PC-3 (cell line): ENCODE data around the gene VTN. TPM values are rescaled to one million over a fixed set of nuclear protein-coding genes. Genes with fewer than 3 reads are reported as not detected.

ENCODE experiments used
- ATAC-seq: fragments of 200-7000 bp; cut with Tn5 transposase; 2 replicates; pipeline ENCODE4 v1.9.1; 2020; ENCODE audit warnings: mild to moderate bottlenecking, moderate library complexity
- BruUV-seq: library from RNA; stranded (reverse); fragments of 400-500 nt; replicated peaks from 2 replicates; lab custom pipeline; 2021; lab: Mats Ljungman, UMichigan
- CTCF ChIA-PET: fragments of 300-600 bp; sonication (Branson Sonifier 250); formaldehyde crosslinking; loops from one replicate; lab custom pipeline; 2022; ENCODE audit warnings: antibody characterized with exemption; lab: Charles Lee
- POLR2A ChIA-PET: fragments of 300-600 bp; sonication (Branson Sonifier 250); formaldehyde crosslinking; loops from one replicate; lab custom pipeline; 2022; ENCODE audit warnings: antibody characterized with exemption; ENCODE audit not compliant: unreplicated experiment; lab: Charles Lee
- DNase-seq: peaks from one replicate; pipeline ENCODE4 v3.0.0-alpha.2; 2015
- H2AFZ ChIP-seq: fragments of 300-600 bp; sonication (generic); 2 replicates; pipeline ENCODE4 v1.6.0; 2016; ENCODE audit warnings: antibody characterized with exemption, low read length
- H3F3A ChIP-seq: fragments of 300-600 bp; sonication (generic); one replicate; pipeline ENCODE4 v1.6.0; 2017; ENCODE audit warnings: antibody characterized with exemption, low read length, control low read depth, mild to moderate bottlenecking; ENCODE audit not compliant: unreplicated experiment
- H3K27ac ChIP-seq: fragments of 300-600 bp; sonication (generic); 2 replicates; pipeline ENCODE4 v1.5.1; 2016; ENCODE audit warnings: mild to moderate bottlenecking, low read length
- H3K27me3 ChIP-seq: fragments of 300-600 bp; sonication (generic); 2 replicates; pipeline ENCODE4 v1.6.1; 2016; ENCODE audit warnings: low read length, mixed read lengths
- H3K36me3 ChIP-seq: fragments of 300-600 bp; sonication (generic); 2 replicates; pipeline ENCODE4 v1.6.1; 2016; ENCODE audit warnings: low read depth, mixed run types, low read length, mixed read lengths
- H3K4me1 ChIP-seq: fragments of 300-600 bp; sonication (generic); 2 replicates; pipeline ENCODE4 v1.5.1; 2016; ENCODE audit warnings: low read length; ENCODE audit not compliant: insufficient read depth
- H3K4me2 ChIP-seq: fragments of 300-600 bp; sonication (generic); 2 replicates; pipeline ENCODE4 v1.6.0; 2016; ENCODE audit warnings: low read length
- H3K4me3 ChIP-seq: fragments of 300-600 bp; sonication (generic); 2 replicates; pipeline ENCODE4 v1.5.1; 2016; ENCODE audit warnings: mild to moderate bottlenecking, low read length, mixed read lengths
- H3K79me2 ChIP-seq: fragments of 300-600 bp; sonication (generic); 2 replicates; pipeline ENCODE4 v1.6.1; 2017; ENCODE audit warnings: low read length, mixed read lengths
- H3K9ac ChIP-seq: fragments of 300-600 bp; sonication (generic); 2 replicates; pipeline ENCODE4 v1.6.0; 2016; ENCODE audit warnings: mild to moderate bottlenecking, low read length
- H3K9me2 ChIP-seq: fragments of 300-600 bp; sonication (generic); replicated peaks from 2 replicates; pipeline ENCODE4 v1.6.1; 2016; ENCODE audit warnings: mixed run types, low read length, mixed read lengths
- H3K9me3 ChIP-seq: fragments of 300-600 bp; sonication (generic); 2 replicates; pipeline ENCODE4 v1.6.1; 2016; ENCODE audit warnings: low read length, mixed read lengths
- H4K20me1 ChIP-seq: fragments of 300-600 bp; sonication (generic); 2 replicates; pipeline ENCODE4 v1.6.1; 2016; ENCODE audit warnings: low read length, mixed read lengths
- CTCF ChIP-seq: fragments of 300-600 bp; sonication (generic); conservative IDR thresholded peaks from 2 replicates; pipeline ENCODE4 v1.5.1; 2017; ENCODE audit warnings: antibody characterized with exemption, low read depth, mild to moderate bottlenecking, low read length
- EZH2 ChIP-seq: fragments of 300-600 bp; sonication (generic); IDR thresholded peaks from one replicate; pipeline ENCODE4 v1.6.1; 2017; ENCODE audit warnings: antibody characterized with exemption, mild to moderate bottlenecking, low read length; ENCODE audit not compliant: unreplicated experiment
- EZH2phosphoT487 ChIP-seq: fragments of 300-600 bp; sonication (generic); IDR thresholded peaks from 2 replicates; pipeline ENCODE4 v1.6.1; 2018; ENCODE audit warnings: mild to moderate bottlenecking, antibody characterized with exemption, low read length, borderline replicate concordance
- intact Hi-C: fragments of 100-400 bp; cut with micrococcal nuclease; formaldehyde crosslinking; loops from 2 replicates; pipeline ENCODE4 v1.9.0; 2023
- total RNA-seq: library from RNA; depleted of rRNA; stranded (reverse); fragments of >200 nt; gene quantifications from 2 replicates; pipeline ENCODE4 v1.2.3, GENCODE V29; 2014

Gene VTN
- total RNA-seq, 1 experiment from 2014 or later, result not detected

DNA sequence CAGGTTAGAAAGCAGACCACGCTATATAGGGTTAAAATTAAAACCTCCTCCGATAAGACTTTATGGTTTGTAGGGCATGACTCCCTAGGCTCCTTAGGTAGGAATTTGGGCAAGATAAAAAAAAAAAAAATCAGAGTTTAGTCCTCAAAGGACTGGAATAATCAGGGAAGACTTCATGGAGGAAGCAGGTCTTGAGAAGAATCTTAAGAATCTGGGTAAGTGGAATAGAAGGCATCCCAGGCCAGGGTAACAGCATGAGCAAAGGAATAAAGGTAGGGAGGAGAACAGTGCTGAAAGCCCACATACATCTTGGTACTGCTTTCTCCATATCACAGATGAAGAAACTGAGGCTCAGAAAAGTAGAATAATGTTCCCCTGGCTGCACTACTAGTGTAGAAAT, 20.5 kb upstream of the VTN start:
- ATAC-seq (no peak), DNase-seq (no peak)
- no TSS peak for BruUV-seq
- Histone ChIP-seq H3K9ac (no peak overlapping the region), H3F3A (no peaks in the 10 kb centered on the region), H3K79me2 (peaks cover 5% of the 10 kb centered on the region; the same call in 1 of the 2 replicates), H3K9me3 (no peaks in the 10 kb centered on the region), H3K4me1 (peaks cover under 1% of the 10 kb centered on the region; the same call in 1 of the 2 replicates), H2AFZ (no peak overlapping the region), H3K27ac (no peak overlapping the region), H3K4me2 (no peak overlapping the region), H3K9me2 (no peaks in the 10 kb centered on the region), H3K4me3 (no peak overlapping the region), H3K36me3 (no peaks in the 10 kb centered on the region; the same call in none of the 2 replicates), H4K20me1 (no peaks in the 10 kb centered on the region), H3K27me3 (no peaks in the 10 kb centered on the region)
- ChIA-PET POLR2A (no interaction called here), CTCF (no interaction called here)
- intact Hi-C loops, result no loop called here
- TF ChIP-seq EZH2, result no peak
- TF ChIP-seq EZH2phosphoT487, result no peak
- no peak for TF ChIP-seq CTCF

GRCh38 chr17:28390141-28390540, 20.0 kb upstream of the VTN start:
- no peaks in the 10 kb centered on the region; the same call in none of the 2 replicates for H3K36me3 ChIP-seq
- POLR2A ChIA-PET, result no interaction called here
- H3K4me3 ChIP-seq, result no peak overlapping the region
- H3K9me3 ChIP-seq, result no peaks in the 10 kb centered on the region
- no peak overlapping the region for H3K27ac ChIP-seq
- H2AFZ ChIP-seq, result no peak overlapping the region
- TF ChIP-seq CTCF (no peak), EZH2phosphoT487 (no peak), EZH2 (no peak)
- H4K20me1 ChIP-seq, result no peaks in the 10 kb centered on the region
- H3K79me2 ChIP-seq, result peaks cover 7% of the 10 kb centered on the region; the same call in 1 of the 2 replicates
- H3K9ac ChIP-seq, result no peak overlapping the region
- DNase-seq (no peak), ATAC-seq (no peak)
- no peak overlapping the region for H3K4me2 ChIP-seq
- no peaks in the 10 kb centered on the region for H3K9me2 ChIP-seq
- intact Hi-C loops, result no loop called here
- H3K27me3 ChIP-seq, result no peaks in the 10 kb centered on the region
- no peaks in the 10 kb centered on the region for H3F3A ChIP-seq
- no TSS peak for BruUV-seq
- peaks cover 4% of the 10 kb centered on the region; the same call in 1 of the 2 replicates for H3K4me1 ChIP-seq
- CTCF ChIA-PET, result no interaction called here

- Histone ChIP-seq H3K9me3 (no peaks in the 10 kb centered on the region), H2AFZ (no peak overlapping the region), H4K20me1 (no peaks in the 10 kb centered on the region), H3K27ac (no peak overlapping the region), H3K4me3 (no peak overlapping the region), H3F3A (no peaks in the 10 kb centered on the region), H3K36me3 (no peaks in the 10 kb centered on the region; the same call in none of the 2 replicates), H3K27me3 (no peaks in the 10 kb centered on the region), H3K4me1 (peaks cover 9% of the 10 kb centered on the region; the same call in 1 of the 2 replicates), H3K9me2 (no peaks in the 10 kb centered on the region), H3K9ac (no peak overlapping the region), H3K79me2 (peaks cover 7% of the 10 kb centered on the region; the same call in 1 of the 2 replicates), H3K4me2 (no peak overlapping the region)
- intact Hi-C loops, result no loop called here
- ATAC-seq (no peak), DNase-seq (no peak)
- TF ChIP-seq CTCF (no peak), EZH2phosphoT487 (no peak), EZH2 (no peak)
- ChIA-PET POLR2A (no interaction called here), CTCF (no interaction called here)
- BruUV-seq, result no TSS peak
Measured at GRCh38 chr17:28388106-28388505, 18.0 kb upstream of the VTN start.
